GM23248 (cell line): ENCODE measurements around the gene ARL6IP1. TPM values are rescaled to one million over a fixed set of nuclear protein-coding genes. Genes with fewer than 3 reads are reported as not detected.

Experiments
- DNase-seq: peaks from one replicate; pipeline ENCODE4 v3.0.0-alpha.2; 2015
- H2AFZ ChIP-seq: fragments of 200-600 bp; sonication (generic); 2 replicates; pipeline ENCODE4 v1.6.1; 2016; ENCODE audit warnings: antibody characterized with exemption
- H3F3A ChIP-seq: fragments of 200-600 bp; sonication (generic); 2 replicates; pipeline ENCODE4 v1.6.1; 2016; ENCODE audit warnings: mild to moderate bottlenecking, antibody characterized with exemption, mixed run types; ENCODE audit not compliant: insufficient read depth
- H3K27ac ChIP-seq: fragments of 200-600 bp; sonication (generic); 2 replicates; pipeline ENCODE4 v1.5.1; 2016; ENCODE audit warnings: mild to moderate bottlenecking
- H3K27me3 ChIP-seq: fragments of 200-600 bp; sonication (generic); replicated peaks from 2 replicates; pipeline ENCODE4 v1.6.1; 2016; ENCODE audit warnings: mild to moderate bottlenecking; ENCODE audit not compliant: insufficient read depth
- H3K36me3 ChIP-seq: fragments of 200-600 bp; sonication (generic); 2 replicates; pipeline ENCODE4 v1.6.1; 2016; ENCODE audit warnings: low read depth, mild to moderate bottlenecking
- H3K4me1 ChIP-seq: fragments of 200-600 bp; sonication (generic); 2 replicates; pipeline ENCODE4 v1.6.1; 2016; ENCODE audit warnings: mild to moderate bottlenecking; ENCODE audit not compliant: insufficient read depth
- H3K4me2 ChIP-seq: fragments of 200-600 bp; sonication (generic); one replicate; pipeline ENCODE4 v1.6.1; 2016; ENCODE audit warnings: mild to moderate bottlenecking; ENCODE audit not compliant: unreplicated experiment
- H3K4me3 ChIP-seq: fragments of 200-600 bp; sonication (generic); 2 replicates; pipeline ENCODE4 v1.5.1; 2016; ENCODE audit warnings: mild to moderate bottlenecking
- H3K79me2 ChIP-seq: fragments of 200-600 bp; sonication (generic); 2 replicates; pipeline ENCODE4 v1.6.1; 2016; ENCODE audit warnings: mild to moderate bottlenecking; ENCODE audit not compliant: insufficient read depth
- H3K9ac ChIP-seq: fragments of 200-600 bp; sonication (generic); 2 replicates; pipeline ENCODE4 v1.6.1; 2016; ENCODE audit warnings: mild to moderate bottlenecking
- H3K9me2 ChIP-seq: fragments of 200-600 bp; sonication (generic); 2 replicates; pipeline ENCODE4 v1.6.1; 2016; ENCODE audit warnings: mixed run types, mild to moderate bottlenecking, moderate library complexity; ENCODE audit not compliant: insufficient read depth
- H3K9me3 ChIP-seq: fragments of 200-600 bp; sonication (generic); one replicate; pipeline ENCODE4 v1.6.1; 2017; ENCODE audit warnings: low read depth
- H4K20me1 ChIP-seq: fragments of 200-600 bp; sonication (generic); 2 replicates; pipeline ENCODE4 v1.6.0; 2016; ENCODE audit not compliant: insufficient read depth
- EZH2 ChIP-seq: fragments of 200-600 bp; sonication (generic); IDR thresholded peaks from 2 replicates; pipeline ENCODE4 v1.6.1; 2018; ENCODE audit warnings: antibody characterized with exemption, mild to moderate bottlenecking; ENCODE audit not compliant: insufficient read depth, poor library complexity, severe bottlenecking
- EZH2phosphoT487 ChIP-seq: fragments of 200-600 bp; sonication (generic); IDR thresholded peaks from 2 replicates; pipeline ENCODE4 v1.6.1; 2018; ENCODE audit warnings: antibody characterized with exemption, moderate library complexity, mild to moderate bottlenecking, low read depth; ENCODE audit not compliant: insufficient read depth
- WGBS, 2 experiments: methylation state at CpG; one replicate each; pipeline ENCODE4 v1.1.6; 2015 to 2017; ENCODE audit warnings: low lambda C conversion rate in 2 of 2, low coverage in 1 of 2; ENCODE audit errors: missing lambda C conversion rate in 2 of 2; 5-methylcytosine and 5-hydroxymethylcytosine counted together
- in situ Hi-C: fragments of 300-500 bp; cut with MboI; formaldehyde crosslinking; loops from 2 replicates; pipeline ENCODE4 v1.15.0; 2020
- polyA plus RNA-seq: library from polyadenylated mRNA; unstranded; fragments of >200 nt; fragmentation: Nextera tagmentation; extraction: Ambion mirVana; gene quantifications from 2 replicates; pipeline ENCODE4 v1.2.1, GENCODE V29; 2016
- total RNA-seq: library from RNA; depleted of rRNA; stranded (reverse); fragments of >200 nt; shearing (Covaris generic); gene quantifications from 2 replicates; pipeline ENCODE4 v1.2.3, GENCODE V29; 2014

Gene ARL6IP1
- total and polyA plus RNA-seq, 2 experiments from 2014 or later: 131 to 201 TPM

DNA sequence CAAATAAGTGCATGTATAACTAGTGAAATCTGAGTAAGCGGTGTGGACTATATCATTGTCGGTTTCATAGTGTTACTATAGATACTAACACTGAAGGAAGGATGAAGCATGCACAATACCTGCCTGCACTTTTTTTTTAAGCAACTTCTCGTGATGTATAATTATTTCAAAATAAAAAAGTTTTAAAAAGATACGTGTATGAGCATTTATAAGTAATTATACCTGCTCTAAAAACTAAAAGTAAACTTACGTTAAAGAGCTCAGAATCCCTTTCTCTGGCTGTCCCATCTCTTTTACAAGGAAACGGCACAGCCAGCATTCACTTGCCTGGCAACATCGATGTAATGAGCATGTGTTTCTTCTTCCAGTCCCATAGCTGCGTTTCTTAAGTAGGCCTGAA is 31.3 kb upstream of the ARL6IP1 start:
- 97 to 98% methylated on average over 8 of the region's 8 CpGs for whole genome bisulfite sequencing, 2 experiments
- Histone ChIP-seq H3K79me2 (no peaks in the 10 kb centered on the region), H4K20me1 (no peaks in the 10 kb centered on the region), H3K9ac (no peak overlapping the region), H3K4me3 (no peak overlapping the region), H3K9me2 (no peaks in the 10 kb centered on the region), H3K4me2 (no peak overlapping the region), H3F3A (no peaks in the 10 kb centered on the region), H3K27me3 (no peaks in the 10 kb centered on the region), H2AFZ (no peak overlapping the region), H3K9me3 (no peaks in the 10 kb centered on the region), H3K36me3 (peaks cover 88% of the 10 kb centered on the region), H3K4me1 (no peaks in the 10 kb centered on the region), H3K27ac (no peak overlapping the region)
- TF ChIP-seq EZH2phosphoT487 (no peak), EZH2 (no peak)
- no peak for DNase-seq
- in situ Hi-C loops: no loop called here

GRCh38 chr16:18832006-18832405 is 30.7 kb upstream of the ARL6IP1 start:
- H2AFZ ChIP-seq: no peak overlapping the region
- no peaks in the 10 kb centered on the region for H3K9me3 ChIP-seq
- peaks cover 84% of the 10 kb centered on the region for H3K36me3 ChIP-seq
- no peak overlapping the region for H3K9ac ChIP-seq
- WGBS, 2 experiments: 74 to 75% methylated on average over 2 of the region's 2 CpGs
- no peaks in the 10 kb centered on the region for H3K79me2 ChIP-seq
- no peak overlapping the region for H3K4me2 ChIP-seq
- no peaks in the 10 kb centered on the region for H3F3A ChIP-seq
- in situ Hi-C loops: no loop called here
- TF ChIP-seq EZH2phosphoT487: no peak
- no peak for TF ChIP-seq EZH2
- no peak overlapping the region for H3K4me3 ChIP-seq
- no peaks in the 10 kb centered on the region for H3K27me3 ChIP-seq
- H4K20me1 ChIP-seq: no peaks in the 10 kb centered on the region
- no peaks in the 10 kb centered on the region for H3K9me2 ChIP-seq
- no peak overlapping the region for H3K27ac ChIP-seq
- no peaks in the 10 kb centered on the region for H3K4me1 ChIP-seq
- DNase-seq: no peak

- WGBS, 2 experiments: 97 to 98% methylated on average over 6 of the region's 6 CpGs
- TF ChIP-seq EZH2: no peak
- no peak for TF ChIP-seq EZH2phosphoT487
- H3K9me2 ChIP-seq: no peaks in the 10 kb centered on the region
- no peaks in the 10 kb centered on the region for H4K20me1 ChIP-seq
- H3F3A ChIP-seq: no peaks in the 10 kb centered on the region
- H3K4me2 ChIP-seq: no peak overlapping the region
- H3K27ac ChIP-seq: no peak overlapping the region
- DNase-seq: no peak
- H3K36me3 ChIP-seq: peaks cover 59% of the 10 kb centered on the region
- H2AFZ ChIP-seq: no peak overlapping the region
- no peaks in the 10 kb centered on the region for H3K79me2 ChIP-seq
- H3K4me3 ChIP-seq: no peak overlapping the region
- H3K27me3 ChIP-seq: no peaks in the 10 kb centered on the region
- no peaks in the 10 kb centered on the region for H3K9me3 ChIP-seq
- no peak overlapping the region for H3K9ac ChIP-seq
- in situ Hi-C loops: no loop called here
- H3K4me1 ChIP-seq: no peaks in the 10 kb centered on the region
Measured at GRCh38 chr16:18829251-18829650, 27.9 kb upstream of the ARL6IP1 start.

GRCh38 chr16:18827890-18828289 is 26.5 kb upstream of the ARL6IP1 start:
- H4K20me1 ChIP-seq: no peaks in the 10 kb centered on the region
- H3K36me3 ChIP-seq: peaks cover 46% of the 10 kb centered on the region
- H3K9me2 ChIP-seq: no peaks in the 10 kb centered on the region
- DNase-seq: no peak
- TF ChIP-seq EZH2phosphoT487 (no peak), EZH2 (no peak)
- H3K79me2 ChIP-seq: no peaks in the 10 kb centered on the region
- H3K27ac ChIP-seq: no peak overlapping the region
- no peaks in the 10 kb centered on the region for H3F3A ChIP-seq
- no peaks in the 10 kb centered on the region for H3K4me1 ChIP-seq
- no peaks in the 10 kb centered on the region for H3K9me3 ChIP-seq
- no peak overlapping the region for H3K4me3 ChIP-seq
- no peak overlapping the region for H3K4me2 ChIP-seq
- in situ Hi-C loops: no loop called here
- H3K27me3 ChIP-seq: no peaks in the 10 kb centered on the region
- no peak overlapping the region for H3K9ac ChIP-seq
- 83 to 89% methylated on average over 4 of the region's 4 CpGs for WGBS, 2 experiments
- H2AFZ ChIP-seq: no peak overlapping the region

GRCh38 chr16:18816286-18816685 is 14.9 kb upstream of the ARL6IP1 start:
- H3K27ac ChIP-seq: no peak overlapping the region
- in situ Hi-C loops: loop anchor here (25.0 kb wide), 1 partner anchor 721 kb away; no protein-coding TSS in a partner anchor
- H3K79me2 ChIP-seq: no peaks in the 10 kb centered on the region; the same call in 1 of the 2 replicates
- no peaks in the 10 kb centered on the region for H3K9me2 ChIP-seq
- no peak overlapping the region for H3K9ac ChIP-seq
- DNase-seq: no peak
- WGBS, 2 experiments: 98 to 100% methylated on average over 3 of the region's 3 CpGs
- H3K9me3 ChIP-seq: no peaks in the 10 kb centered on the region
- no peaks in the 10 kb centered on the region for H4K20me1 ChIP-seq
- no peaks in the 10 kb centered on the region for H3K4me1 ChIP-seq
- no peaks in the 10 kb centered on the region for H3K27me3 ChIP-seq
- no peak overlapping the region for H3K4me2 ChIP-seq
- peaks cover 74% of the 10 kb centered on the region for H3K36me3 ChIP-seq
- no peak overlapping the region for H2AFZ ChIP-seq
- peaks cover 26% of the 10 kb centered on the region; the same call in 1 of the 2 replicates for H3F3A ChIP-seq
- no peak overlapping the region for H3K4me3 ChIP-seq
- TF ChIP-seq EZH2 (no peak), EZH2phosphoT487 (no peak)
